Neuronal stem cell (in vitro differentiated cells): Measurements from ENCODE around the gene BAZ1B.

ENCODE experiments used
- DNase-seq: peaks from one replicate; pipeline ENCODE4 v3.0.0-alpha.2; 2013; ENCODE audit warnings: low spot score
- H2AFZ ChIP-seq: one replicate; pipeline ENCODE4 v1.6.1; 2013; ENCODE audit warnings: mild to moderate bottlenecking, low read length, inconsistent platforms
- H2AK5ac ChIP-seq: 2 replicates; pipeline ENCODE4 v1.6.1; 2013; ENCODE audit warnings: low read depth, mild to moderate bottlenecking, inconsistent platforms, low read length, moderate library complexity, mixed read lengths
- H2BK120ac ChIP-seq: 2 replicates; pipeline ENCODE4 v1.6.1; 2013; ENCODE audit warnings: low read depth, mild to moderate bottlenecking, inconsistent platforms, low read length, moderate library complexity, mixed read lengths
- H2BK12ac ChIP-seq: one replicate; pipeline ENCODE4 v1.6.1; 2013; ENCODE audit warnings: low read length, inconsistent platforms
- H2BK15ac ChIP-seq: 2 replicates; pipeline ENCODE4 v1.6.1; 2013; ENCODE audit warnings: mild to moderate bottlenecking, low read length, inconsistent platforms, mixed read lengths
- H2BK5ac ChIP-seq: one replicate; pipeline ENCODE4 v1.6.1; 2013; ENCODE audit warnings: inconsistent platforms, mild to moderate bottlenecking, low read length, moderate library complexity
- H3K14ac ChIP-seq: one replicate; pipeline ENCODE4 v1.6.1; 2013; ENCODE audit warnings: low read length, inconsistent platforms
- H3K18ac ChIP-seq: 2 replicates; pipeline ENCODE4 v1.6.1; 2013; ENCODE audit warnings: low read length, inconsistent platforms
- H3K23ac ChIP-seq: 2 replicates; pipeline ENCODE4 v1.6.1; 2013; ENCODE audit warnings: low read depth, mild to moderate bottlenecking, mixed read lengths, low read length, inconsistent platforms; ENCODE audit not compliant: poor library complexity
- H3K27ac ChIP-seq: replicated peaks from 3 replicates; pipeline ENCODE4 v1.5.1; 2013; ENCODE audit warnings: low read length, inconsistent platforms
- H3K27me3 ChIP-seq, 3 experiments: 2 replicates each; pipeline ENCODE4 v1.6.1; 2013; ENCODE audit warnings: low read length in 3 of 3, mild to moderate bottlenecking in 2 of 3, inconsistent platforms in 1 of 3, low read depth in 1 of 3, mixed read lengths in 1 of 3, moderate library complexity in 1 of 3; ENCODE audit not compliant: control insufficient read depth in 3 of 3, insufficient read depth in 3 of 3
- H3K36me3 ChIP-seq, 2 donors: replicated peaks in 1 of 2; 2 replicates each; pipeline ENCODE4 v1.6.1; 2013; ENCODE audit warnings: low read length in 2 of 2; ENCODE audit not compliant: control insufficient read depth in 2 of 2, insufficient read depth in 2 of 2
- H3K4ac ChIP-seq: 2 replicates; pipeline ENCODE4 v1.6.1; 2013; ENCODE audit warnings: inconsistent platforms, mild to moderate bottlenecking, low read length, moderate library complexity
- H3K4me1 ChIP-seq, 2 donors: 1 replicate in 1 of 2; 2 replicates in 1 of 2; pipeline ENCODE4 v1.6.1; 2013; ENCODE audit warnings: low read length in 2 of 2, low read depth in 1 of 2; ENCODE audit not compliant: control insufficient read depth in 2 of 2, insufficient read depth in 1 of 2
- H3K4me2 ChIP-seq: one replicate; pipeline ENCODE4 v1.6.1; 2013; ENCODE audit warnings: mild to moderate bottlenecking, low read length, inconsistent platforms; ENCODE audit not compliant: insufficient read depth, poor library complexity, severe bottlenecking
- H3K4me3 ChIP-seq, 2 donors: 2 replicates each; pipeline ENCODE4 v1.5.1; 2013; ENCODE audit warnings: low read length in 2 of 2, mild to moderate bottlenecking in 2 of 2, inconsistent platforms in 1 of 2, moderate library complexity in 1 of 2
- H3K79me1 ChIP-seq: one replicate; pipeline ENCODE4 v1.6.1; 2013; ENCODE audit warnings: low read depth, mild to moderate bottlenecking, inconsistent platforms, low read length, moderate library complexity
- H3K9ac ChIP-seq: one replicate; pipeline ENCODE4 v1.6.1; 2013; ENCODE audit warnings: mild to moderate bottlenecking, low read depth, low read length, inconsistent platforms; ENCODE audit not compliant: poor library complexity
- H3K9me3 ChIP-seq, 2 donors: replicated peaks in 1 of 2; 2 replicates each; pipeline versions ENCODE3 to v1.6.1; 2013; ENCODE audit warnings: low read length in 2 of 2, mild to moderate bottlenecking in 2 of 2, inconsistent platforms in 1 of 2, low read depth in 1 of 2, mixed read lengths in 1 of 2, moderate library complexity in 1 of 2; ENCODE audit not compliant: control insufficient read depth in 2 of 2, insufficient read depth in 1 of 2
- H4K8ac ChIP-seq: one replicate; pipeline ENCODE4 v1.6.1; 2013; ENCODE audit warnings: low read depth, mild to moderate bottlenecking, inconsistent platforms, low read length, moderate library complexity
- H4K91ac ChIP-seq: one replicate; pipeline ENCODE4 v1.6.1; 2013; ENCODE audit warnings: low read length, low read depth, mild to moderate bottlenecking, inconsistent platforms; ENCODE audit not compliant: poor library complexity
- WGBS, 2 donors: extraction: QIAGEN DNeasy Blood & Tissue Kit; methylation state at CpG; one replicate each; pipeline ENCODE4 v1.1.7; 2013; ENCODE audit warnings: missing lambda C conversion rate in 2 of 2, mixed read lengths in 1 of 2; ENCODE audit not compliant: insufficient read length in 2 of 2, insufficient replicate concordance in 1 of 2; ENCODE audit errors: extremely low coverage in 2 of 2; 5-methylcytosine and 5-hydroxymethylcytosine counted together

Gene BAZ1B

DNA sequence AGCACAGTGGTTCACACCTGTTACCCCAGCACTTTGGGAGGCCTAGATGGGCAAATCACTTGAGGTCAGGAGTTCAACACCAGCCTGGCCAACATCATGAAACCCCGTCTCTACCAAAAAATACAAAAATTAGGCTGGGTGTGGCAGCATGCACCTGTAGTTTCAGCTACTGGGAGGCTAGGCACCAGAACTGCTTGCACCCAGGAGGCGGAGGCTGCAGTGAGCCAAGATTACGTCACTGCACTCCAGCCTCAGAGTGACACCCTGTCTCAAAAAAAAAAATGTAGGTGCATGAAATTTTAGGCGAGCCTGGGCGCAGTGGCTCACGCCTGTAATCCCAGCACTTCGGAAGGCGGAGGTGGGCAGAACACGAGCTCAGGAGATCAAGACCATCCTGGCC lies 25.7 kb upstream of the BAZ1B start:
- H3K9ac ChIP-seq = no peak overlapping the region
- no peaks in the 10 kb centered on the region for H3K4me1 ChIP-seq
- H2BK5ac ChIP-seq = no peak overlapping the region
- H3K4me2 ChIP-seq = no peak overlapping the region
- WGBS, 2 donors = no CpG with 5 or more reads among the region's 9 CpGs
- H3K4me3 ChIP-seq = no peak overlapping the region
- no peaks in the 10 kb centered on the region for H3K27me3 ChIP-seq
- no peak for DNase-seq
- H3K4ac ChIP-seq = no peak overlapping the region
- no peak overlapping the region for H4K91ac ChIP-seq
- no peak overlapping the region for H3K18ac ChIP-seq
- no peak overlapping the region for H3K23ac ChIP-seq
- H3K9me3 ChIP-seq = peaks cover 2 to 3% of the 10 kb centered on the region in 2 donors
- no peak overlapping the region for H3K27ac ChIP-seq
- peaks cover 5 to 72% of the 10 kb centered on the region in 2 donors for H3K36me3 ChIP-seq
- no peak overlapping the region for H4K8ac ChIP-seq
- peaks cover 5% of the 10 kb centered on the region for H3K79me1 ChIP-seq
- H2AFZ ChIP-seq = no peak overlapping the region
- no peak overlapping the region for H2BK12ac ChIP-seq
- H2BK15ac ChIP-seq = no peak overlapping the region
- H2BK120ac ChIP-seq = no peak overlapping the region
- no peak overlapping the region for H2AK5ac ChIP-seq
- H3K14ac ChIP-seq = no peak overlapping the region

- H3K4ac ChIP-seq = no peak overlapping the region
- H4K8ac ChIP-seq = no peak overlapping the region
- DNase-seq = no peak
- no CpG with 5 or more reads among the region's 2 CpGs for WGBS, 2 donors
- H3K23ac ChIP-seq = no peak overlapping the region
- H3K14ac ChIP-seq = no peak overlapping the region
- no peak overlapping the region for H2AK5ac ChIP-seq
- no peak overlapping the region for H4K91ac ChIP-seq
- no peak overlapping the region for H2BK12ac ChIP-seq
- H3K27ac ChIP-seq = no peak overlapping the region
- H3K9me3 ChIP-seq = no peaks in the 10 kb centered on the region
- H2BK5ac ChIP-seq = no peak overlapping the region
- no peak overlapping the region for H3K4me3 ChIP-seq
- H2BK15ac ChIP-seq = no peak overlapping the region
- H3K4me1 ChIP-seq = no peaks in the 10 kb centered on the region
- H3K18ac ChIP-seq = no peak overlapping the region
- H3K9ac ChIP-seq = no peak overlapping the region
- no peak overlapping the region for H2AFZ ChIP-seq
- no peak overlapping the region for H2BK120ac ChIP-seq
- no peaks in the 10 kb centered on the region for H3K27me3 ChIP-seq
- peaks cover 20 to 66% of the 10 kb centered on the region in 2 donors for H3K36me3 ChIP-seq
- H3K4me2 ChIP-seq = no peak overlapping the region
- H3K79me1 ChIP-seq = peaks cover 3% of the 10 kb centered on the region
These were observed 22.6 kb upstream of the BAZ1B start for GRCh38 chr7:73544678-73545077.

GRCh38 chr7:73541722-73542121 lies 19.6 kb upstream of the BAZ1B start:
- no CpG with 5 or more reads among the region's 10 CpGs for WGBS, 2 donors
- Histone ChIP-seq H3K79me1 (peaks cover 3% of the 10 kb centered on the region), H3K14ac (no peak overlapping the region), H2BK12ac (no peak overlapping the region), H3K4me2 (no peak overlapping the region), H3K9ac (no peak overlapping the region), H3K9me3 (no peaks in the 10 kb centered on the region), H4K91ac (no peak overlapping the region), H3K27me3 (no peaks in the 10 kb centered on the region), H3K27ac (no peak overlapping the region), H2AFZ (no peak overlapping the region), H3K4me3 (no peak overlapping the region), H3K4me1 (no peaks in the 10 kb centered on the region), H2BK5ac (no peak overlapping the region), H3K18ac (no peak overlapping the region), H2BK120ac (no peak overlapping the region), H3K23ac (no peak overlapping the region), H3K4ac (no peak overlapping the region), H4K8ac (no peak overlapping the region), H2BK15ac (no peak overlapping the region), H3K36me3 (peaks cover 37 to 66% of the 10 kb centered on the region in 2 donors), H2AK5ac (no peak overlapping the region)
- DNase-seq = no peak

GRCh38 chr7:73539709-73540108 lies 17.6 kb upstream of the BAZ1B start:
- no peak overlapping the region for H4K91ac ChIP-seq
- H3K9ac ChIP-seq = peak overlapping the region; percentile 4
- no peak overlapping the region for H2BK12ac ChIP-seq
- no peak overlapping the region for H3K4me3 ChIP-seq
- peaks cover 42 to 78% of the 10 kb centered on the region in 2 donors for H3K36me3 ChIP-seq
- no peak overlapping the region for H3K4ac ChIP-seq
- no peak for DNase-seq
- no peak overlapping the region for H3K14ac ChIP-seq
- no peaks in the 10 kb centered on the region for H3K4me1 ChIP-seq
- no peak overlapping the region for H2AK5ac ChIP-seq
- H3K18ac ChIP-seq = no peak overlapping the region
- H2BK5ac ChIP-seq = no peak overlapping the region
- no peak overlapping the region for H4K8ac ChIP-seq
- no peak overlapping the region for H3K4me2 ChIP-seq
- peaks cover 2% of the 10 kb centered on the region for H3K79me1 ChIP-seq
- H3K27me3 ChIP-seq = no peaks in the 10 kb centered on the region
- H2BK15ac ChIP-seq = no peak overlapping the region
- H2BK120ac ChIP-seq = no peak overlapping the region
- no peak overlapping the region for H3K23ac ChIP-seq
- no peak overlapping the region for H2AFZ ChIP-seq
- no CpG with 5 or more reads among the region's 13 CpGs for WGBS, 2 donors
- H3K27ac ChIP-seq = no peak overlapping the region
- no peaks in the 10 kb centered on the region for H3K9me3 ChIP-seq
